NCI-H2081 (cell line): ENCODE results near the gene SH3PXD2A.

Experiments
- DNase-seq, 2 experiments: peaks; one replicate each; lab custom pipeline; 2025; lab: John Stamatoyannopoulos, UW

Gene SH3PXD2A

GRCh38 chr10:103602028-103602851, 253.1 kb downstream of the SH3PXD2A start:
- no peak for DNase-seq

GRCh38 chr10:103600956-103601569, 254.3 kb downstream of the SH3PXD2A start:
- no peak for DNase-seq

- no peak for DNase-seq
Measured at GRCh38 chr10:103600325-103600724, 255.1 kb downstream of the SH3PXD2A start.

- DNase-seq: no peak
Measured at GRCh38 chr10:103599907-103600306, 255.5 kb downstream of the SH3PXD2A start.

GRCh38 chr10:103599211-103599610, 256.2 kb downstream of the SH3PXD2A start:
- DNase-seq: no peak

- DNase-seq: peak; percentile 33 to 81
Measured at GRCh38 chr10:103598654-103599115, 256.7 kb downstream of the SH3PXD2A start.

GRCh38 chr10:103597003-103597402, 258.4 kb downstream of the SH3PXD2A start:
- no peak for DNase-seq

GRCh38 chr10:103595933-103596726, 259.2 kb downstream of the SH3PXD2A start:
- no peak for DNase-seq

GRCh38 chr10:103593022-103593570, 262.3 kb downstream of the SH3PXD2A start:
- DNase-seq: no peak

GRCh38 chr10:103592186-103593021, 263.0 kb downstream of the SH3PXD2A start:
- peak in 1 of 2 experiments; percentile 44 for DNase-seq

- DNase-seq: no peak
Measured at GRCh38 chr10:103590744-103591291, 264.6 kb downstream of the SH3PXD2A start.

- DNase-seq: no peak
Measured at GRCh38 chr10:103590060-103590459, 265.3 kb downstream of the SH3PXD2A start.

- no peak for DNase-seq
Measured at GRCh38 chr10:103589074-103589630, 266.2 kb downstream of the SH3PXD2A start.

GRCh38 chr10:103587073-103587472, 268.3 kb downstream of the SH3PXD2A start:
- DNase-seq: no peak

- DNase-seq: no peak
Measured at GRCh38 chr10:103585011-103585405, 270.4 kb downstream of the SH3PXD2A start.

GRCh38 chr10:103584216-103585010, 271.0 kb downstream of the SH3PXD2A start:
- no peak for DNase-seq

GRCh38 chr10:103583871-103584215, 271.5 kb downstream of the SH3PXD2A start:
- DNase-seq: no peak

GRCh38 chr10:103582331-103583123, 272.8 kb downstream of the SH3PXD2A start:
- DNase-seq: no peak

- DNase-seq: no peak
Measured at GRCh38 chr10:103581499-103581898, 273.9 kb downstream of the SH3PXD2A start.
